ENCODE results near the gene LYRM4.

The LYRM4 gene

DNA sequence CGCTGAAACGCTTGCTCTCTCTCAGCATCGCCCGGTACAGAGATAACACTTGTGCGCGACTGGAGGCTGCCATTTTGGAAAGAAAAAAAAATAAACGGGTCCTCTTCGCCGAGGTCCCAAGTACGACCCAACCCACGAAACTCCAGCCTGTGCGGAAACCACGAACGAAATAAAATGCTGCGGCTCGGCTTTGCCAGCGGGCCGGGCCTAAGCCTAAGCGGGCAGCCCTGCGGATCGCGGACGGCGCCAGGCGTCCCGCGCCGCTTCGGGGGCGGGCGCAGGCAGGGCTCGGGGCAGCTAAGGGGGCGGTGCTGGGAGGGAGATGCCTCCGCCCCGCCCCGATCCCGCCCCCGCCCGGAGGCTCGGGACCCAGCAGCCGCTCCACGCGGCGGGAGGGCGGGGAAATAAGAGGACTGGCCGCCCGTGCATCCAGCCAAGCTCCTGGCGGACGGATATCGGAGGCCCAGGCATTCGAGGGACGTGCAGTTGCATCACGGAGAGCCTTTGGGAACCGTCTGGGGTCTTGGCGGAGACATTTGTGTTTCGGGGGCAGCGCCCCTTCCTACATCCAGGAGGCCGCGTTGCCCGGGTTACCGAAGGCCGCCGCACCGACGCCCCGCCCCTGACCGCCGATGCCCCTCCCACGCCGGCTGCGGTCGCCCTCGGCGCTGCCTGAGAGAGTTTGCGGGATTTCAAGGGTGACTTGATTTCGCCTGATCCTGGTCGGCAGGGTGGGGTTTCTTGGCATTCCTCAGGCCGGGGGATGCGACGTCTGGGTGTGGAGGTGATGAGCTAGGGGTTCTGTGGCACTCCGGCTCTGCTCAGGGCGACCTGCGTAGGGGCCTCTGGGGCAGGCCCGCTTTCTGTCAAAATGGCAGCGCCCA, at the start of gene LYRM4, which contains the start of gene FARS2:
Gene LYRM4, minus strand, starts transcription at position 290 of the 884 bp plus-strand sequence. Its CDS starts 217 bp downstream, at position 73.
Gene FARS2, plus strand, starts transcription at position 853 of the 884 bp plus-strand sequence.
- DNase-seq = peak; percentile 82

DNA sequence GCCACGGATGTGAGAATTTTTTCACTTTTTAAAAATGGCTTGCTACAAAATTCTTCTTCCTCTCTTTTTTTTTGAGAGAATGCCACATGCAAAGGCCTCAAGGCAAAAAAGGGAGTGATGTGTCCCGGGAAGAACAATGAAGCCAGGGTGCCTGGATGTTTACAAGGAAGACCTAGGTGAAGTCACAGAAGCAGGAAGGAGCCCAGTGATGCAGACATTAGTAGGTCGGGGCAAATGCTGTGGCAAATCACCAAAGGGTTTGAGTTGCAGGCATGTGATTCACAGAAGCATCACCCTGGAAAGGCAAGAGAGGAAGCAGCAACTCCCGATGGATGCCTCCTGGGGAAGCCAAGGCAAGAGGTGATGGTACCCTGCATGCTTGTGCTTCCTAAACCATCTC, 47.3 kb upstream of the LYRM4 start:
- no peak for DNase-seq

DNA sequence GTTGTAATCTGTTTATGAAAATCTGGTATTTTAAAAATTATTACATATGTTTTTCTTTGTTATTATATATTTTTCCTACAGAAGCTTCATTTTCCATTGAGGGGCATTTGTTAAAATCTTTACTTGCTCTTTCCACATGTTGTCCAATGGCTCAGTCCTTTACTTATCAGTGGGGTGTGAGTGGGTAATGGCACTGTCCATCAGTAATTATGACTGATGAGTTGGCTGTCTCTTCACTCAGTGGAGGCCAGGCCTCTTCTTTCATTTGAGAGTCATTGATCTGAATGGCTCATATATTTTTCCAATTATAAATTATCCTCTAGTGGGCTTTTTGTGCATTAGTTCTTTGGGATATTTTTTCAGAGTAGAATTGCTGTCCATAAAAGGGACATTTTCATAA, 46.3 kb upstream of the LYRM4 start:
- DNase-seq = no peak

DNA sequence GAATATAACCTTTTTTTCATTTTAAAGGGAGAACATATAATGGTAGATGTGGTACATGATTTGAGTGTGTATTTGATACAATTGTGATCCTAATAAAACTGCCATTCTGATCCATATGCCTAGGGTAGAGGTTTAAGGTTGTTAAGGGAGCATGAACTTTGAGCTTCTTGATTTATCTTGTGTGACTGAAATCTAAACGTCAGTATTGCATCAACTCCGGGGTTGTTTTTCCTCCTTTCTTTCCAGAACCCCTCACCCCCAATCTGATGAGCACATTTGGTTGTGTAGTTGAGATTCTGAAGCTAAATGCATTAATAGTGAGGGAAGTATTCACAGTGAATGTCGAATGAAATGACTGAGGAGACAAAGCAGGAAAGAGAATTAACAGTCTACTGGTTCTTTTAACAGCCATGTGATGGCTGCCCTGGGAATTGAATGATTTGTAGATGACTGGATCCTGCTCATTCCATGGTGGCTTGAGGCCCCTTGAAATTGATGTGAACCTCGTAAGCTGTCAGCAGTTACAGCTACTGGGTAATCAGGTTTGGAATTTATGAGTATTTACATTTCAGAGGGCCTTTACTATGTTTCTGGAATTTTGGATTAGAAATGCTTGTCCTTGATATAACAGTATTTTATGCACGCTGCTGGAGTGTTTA, 45.3 kb upstream of the LYRM4 start:
- no peak for DNase-seq

DNA sequence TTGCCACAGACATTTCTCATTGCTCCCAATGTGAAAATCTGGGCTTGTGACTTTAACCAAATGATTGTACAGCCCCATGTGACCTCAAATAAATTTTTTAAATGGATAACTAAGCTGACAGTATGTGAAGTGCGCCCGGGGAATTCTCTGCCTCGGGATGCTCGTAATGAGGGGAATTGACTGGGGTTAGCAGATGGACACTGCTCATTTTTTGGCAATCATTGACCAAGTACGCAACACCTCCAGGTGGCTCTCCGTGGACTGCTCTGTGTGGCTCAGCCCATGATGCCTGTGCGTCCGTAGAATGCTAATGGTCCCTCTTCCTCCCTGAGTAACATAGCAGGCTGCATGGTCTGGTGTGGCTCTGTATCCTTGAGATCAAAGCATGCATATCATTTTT, 42.9 kb upstream of the LYRM4 start:
- no peak for DNase-seq

DNA sequence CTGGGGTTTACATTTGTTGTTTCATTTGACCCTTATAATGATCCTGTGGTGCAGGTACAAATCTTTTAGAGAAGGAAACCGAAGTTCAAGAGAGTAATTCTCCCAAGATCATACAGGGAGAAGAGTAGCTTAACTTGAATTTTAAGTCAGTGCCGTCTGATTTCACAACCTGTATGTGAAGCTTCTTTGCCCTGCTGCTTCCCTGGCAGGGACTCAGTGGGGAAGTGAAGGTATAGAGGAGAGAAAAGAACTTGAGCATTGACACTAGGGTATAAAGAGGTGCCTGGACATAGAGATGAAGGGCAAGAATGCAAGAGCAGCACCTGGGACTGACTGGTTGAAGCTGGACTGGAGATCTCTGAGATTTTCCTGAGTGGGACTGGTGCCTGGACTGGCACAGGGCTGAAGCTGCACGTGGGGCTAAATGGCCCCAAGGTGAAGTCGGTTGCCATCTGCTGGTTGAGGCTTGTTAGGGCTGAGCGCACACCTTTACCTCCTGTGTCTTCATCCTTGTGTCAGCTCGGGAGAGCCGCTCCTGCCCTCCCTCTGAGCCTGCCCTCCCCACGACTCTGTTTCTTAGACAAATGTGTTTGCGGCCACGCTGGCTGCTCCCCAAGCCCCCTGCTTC, 42.4 kb upstream of the LYRM4 start:
- DNase-seq = no peak

DNA sequence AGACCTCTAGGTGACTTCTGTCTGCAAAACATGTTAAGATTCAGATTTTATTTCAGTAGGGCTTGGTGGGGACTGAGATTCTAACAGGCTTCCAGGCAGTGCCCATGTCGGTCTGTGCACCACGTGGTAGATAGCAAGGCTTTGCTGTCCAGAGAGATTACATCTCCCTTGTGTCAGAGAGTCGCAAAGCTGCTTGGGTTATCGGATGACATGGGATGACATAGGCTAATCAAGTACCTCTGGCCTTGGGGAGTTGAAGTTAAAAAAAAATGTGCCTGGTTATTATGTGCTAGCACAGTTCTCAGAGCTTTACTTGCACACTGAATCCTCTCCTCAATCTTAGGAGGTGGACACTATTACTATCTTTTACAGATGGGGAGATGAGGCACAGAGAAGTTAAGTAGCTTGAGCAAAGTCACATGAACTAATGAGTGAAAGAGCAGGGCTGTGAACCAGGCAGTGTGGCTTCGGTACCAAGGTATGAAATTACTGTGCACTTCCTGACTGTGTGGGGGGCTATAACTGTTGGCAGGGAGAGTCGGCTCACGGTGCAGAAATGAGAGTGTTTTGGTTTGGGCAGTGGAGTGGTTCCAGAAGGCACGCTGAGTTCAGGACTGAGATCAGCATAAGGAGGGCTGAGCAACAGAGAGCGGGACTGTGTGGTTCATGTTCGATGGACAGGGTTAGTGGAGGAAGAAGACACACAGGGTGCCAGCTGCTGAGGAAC, 41.6 kb upstream of the LYRM4 start:
- no peak for DNase-seq

DNA sequence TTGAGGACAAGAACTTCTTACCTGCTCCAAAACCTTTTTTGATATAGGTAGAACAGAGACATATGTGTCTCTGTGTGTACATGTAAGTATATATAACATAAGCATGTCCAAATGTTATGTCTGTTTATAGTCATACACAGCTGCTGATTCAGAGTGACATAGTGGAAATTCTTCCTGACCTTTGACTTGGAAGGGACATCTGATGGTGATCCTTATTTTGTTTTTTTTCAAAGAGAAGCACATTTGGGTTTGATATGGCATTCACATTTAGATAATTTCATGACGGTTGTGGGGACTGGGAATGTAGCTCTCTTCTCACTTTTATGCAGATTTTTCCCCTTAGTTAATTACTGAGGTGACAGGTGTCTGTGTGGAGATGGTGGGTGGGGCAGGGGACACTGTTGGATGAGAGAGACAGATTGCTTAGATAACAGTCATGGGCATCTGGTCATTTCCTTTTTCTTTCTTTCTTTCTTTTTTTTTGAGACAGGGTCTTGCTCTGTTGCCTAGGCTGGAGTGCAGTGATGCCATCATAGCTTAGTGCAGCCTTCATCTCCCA, 39.5 kb upstream of the LYRM4 start:
- no peak for DNase-seq

DNA sequence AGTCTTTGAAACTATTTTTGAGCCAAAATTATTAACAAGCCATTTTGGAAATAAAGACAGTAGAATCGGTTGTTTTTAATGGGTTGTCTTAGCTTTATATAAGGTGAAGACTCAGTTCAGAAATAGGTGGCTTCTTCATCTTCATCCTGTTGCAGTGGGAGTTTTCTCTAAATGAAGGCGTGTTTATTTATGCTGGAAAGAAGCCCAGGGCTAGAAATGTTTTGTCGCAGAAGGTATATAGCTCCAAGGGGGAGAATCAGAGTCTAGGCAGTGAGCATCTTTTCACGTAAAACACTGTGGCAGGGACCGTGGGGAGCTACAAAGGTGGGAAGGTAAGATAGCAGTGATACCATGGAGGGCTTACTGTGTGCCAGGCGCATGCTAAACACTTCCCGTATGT, 34.9 kb upstream of the LYRM4 start:
- DNase-seq = no peak

DNA sequence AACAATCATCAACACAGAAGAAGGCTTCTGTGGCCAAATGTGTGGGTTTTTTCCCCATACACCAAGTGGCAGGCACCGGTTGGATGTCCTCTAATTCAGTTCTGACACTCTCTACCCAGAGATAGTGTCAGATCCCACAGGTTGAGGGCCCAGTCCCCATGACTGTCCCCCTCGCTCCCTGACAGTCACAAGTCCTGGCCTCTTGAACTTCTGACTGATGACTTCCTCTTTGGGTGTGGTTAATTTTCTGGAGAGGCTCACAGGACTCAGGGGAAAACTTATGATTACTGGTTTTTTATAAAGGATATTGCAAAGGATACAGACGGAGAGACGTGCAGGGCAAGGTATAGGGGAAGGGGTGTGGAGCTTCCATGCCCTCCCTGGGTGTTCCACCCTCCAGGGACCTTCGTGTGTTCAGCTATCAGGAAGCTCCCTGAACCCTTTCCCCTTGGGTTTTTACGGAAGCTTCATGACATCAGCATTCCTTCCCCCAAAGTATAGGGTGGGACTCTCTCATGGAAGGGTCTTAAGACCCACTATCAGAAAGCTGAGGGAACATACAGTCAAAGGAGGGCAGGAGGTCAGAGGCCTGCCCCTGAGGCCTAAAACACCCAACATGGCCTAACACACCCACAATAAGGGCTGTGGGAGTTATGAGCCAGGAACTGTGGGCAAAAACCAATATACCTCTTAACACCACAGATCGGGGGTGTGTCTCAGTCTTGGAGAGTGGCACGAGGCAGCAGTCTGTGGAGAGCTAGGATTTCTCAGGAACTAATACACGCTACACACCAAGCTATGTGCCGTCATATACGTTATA, 33.9 kb upstream of the LYRM4 start:
- no peak for DNase-seq

DNA sequence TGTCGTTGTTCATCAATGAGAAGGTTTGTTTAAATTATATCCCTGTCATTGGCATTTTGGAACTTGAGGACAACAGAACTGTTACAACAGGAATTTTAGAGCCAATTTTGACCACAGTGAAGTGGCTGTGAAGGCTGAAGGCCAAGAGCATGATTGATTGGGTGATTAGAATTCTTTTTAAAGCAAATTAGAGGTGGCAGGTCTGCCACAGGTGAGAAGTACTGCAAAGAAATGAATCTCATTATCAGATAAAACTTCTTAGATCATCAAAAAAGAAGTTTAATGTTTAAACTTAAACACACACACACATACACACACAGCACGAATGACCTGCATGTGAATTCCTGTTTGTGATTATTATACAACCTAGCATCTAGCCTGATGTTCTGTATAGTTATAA, 32.9 kb upstream of the LYRM4 start:
- DNase-seq = no peak

DNA sequence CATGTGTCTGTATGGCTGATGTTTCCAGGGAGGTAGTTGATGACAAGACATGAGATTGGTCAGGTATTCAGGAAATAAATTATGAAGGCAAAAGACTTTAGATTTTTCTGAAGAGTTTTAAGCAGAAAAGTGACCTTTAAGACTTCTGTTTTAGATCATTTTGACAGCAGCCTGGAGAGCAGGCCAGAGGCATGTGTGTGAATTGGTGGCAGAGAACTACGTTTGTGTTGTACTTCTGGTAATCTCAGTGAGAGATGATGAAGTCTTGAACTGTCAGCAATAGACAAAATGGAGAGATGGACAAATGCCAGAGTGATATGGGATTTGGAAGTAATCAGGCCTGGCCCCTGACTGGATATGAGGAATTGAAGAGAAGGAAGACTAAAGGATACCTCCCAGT, 31.4 kb upstream of the LYRM4 start:
- DNase-seq = no peak

DNA sequence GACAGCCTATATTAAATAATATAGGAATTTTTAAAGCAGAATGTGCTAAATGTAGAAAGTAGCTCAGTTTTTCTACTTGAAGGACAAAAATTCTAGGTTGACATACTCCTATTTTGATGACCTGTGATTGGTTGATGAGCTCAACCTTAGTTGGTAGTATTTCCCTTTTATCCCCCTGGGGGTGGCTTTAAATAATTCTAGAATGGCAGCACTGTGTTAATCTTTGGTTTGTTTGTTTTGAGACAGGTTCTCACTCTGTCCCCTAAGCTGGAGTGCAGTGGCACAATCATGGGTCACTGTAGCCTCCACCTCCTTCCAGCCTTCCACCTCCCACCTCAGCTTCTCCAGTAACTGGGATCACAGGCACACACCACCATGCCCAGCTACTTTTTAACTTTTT, 29.8 kb upstream of the LYRM4 start:
- DNase-seq = no peak

DNA sequence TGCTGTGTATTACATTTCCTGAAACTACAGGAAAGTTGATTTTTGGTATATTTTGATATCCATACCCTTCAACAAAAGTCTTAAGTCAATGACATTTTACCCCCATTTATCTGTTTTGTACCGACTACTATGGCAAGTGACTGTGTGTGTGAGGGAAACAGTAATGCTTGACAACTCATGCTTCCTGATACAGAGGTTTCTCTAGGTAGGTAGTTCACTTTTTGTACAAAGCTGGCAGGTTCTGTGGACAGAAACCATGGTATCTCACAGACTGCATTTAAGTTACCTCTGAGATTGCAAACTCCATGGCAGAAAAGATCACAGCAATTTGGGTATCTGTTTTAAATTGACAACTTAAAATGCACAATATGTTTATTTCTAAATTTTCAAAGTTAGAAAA, 29.3 kb upstream of the LYRM4 start:
- no peak for DNase-seq

DNA sequence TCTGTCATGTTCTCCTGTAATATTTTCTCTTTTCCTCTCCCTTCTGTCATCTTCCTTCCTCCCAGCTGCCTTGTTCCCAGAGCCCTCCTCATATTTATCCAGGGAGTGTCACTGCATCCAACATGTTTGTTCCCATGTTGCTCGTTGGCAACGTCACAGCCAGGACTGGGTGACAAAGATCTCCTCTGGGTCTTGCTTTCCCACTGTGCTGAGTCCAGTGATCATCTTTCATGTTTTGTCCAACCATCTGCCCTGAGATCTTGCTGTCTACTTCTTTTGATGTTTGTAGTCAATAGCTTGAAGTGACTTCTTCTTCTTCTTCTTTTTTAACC, 27.2 kb upstream of the LYRM4 start:
- no peak for DNase-seq

DNA sequence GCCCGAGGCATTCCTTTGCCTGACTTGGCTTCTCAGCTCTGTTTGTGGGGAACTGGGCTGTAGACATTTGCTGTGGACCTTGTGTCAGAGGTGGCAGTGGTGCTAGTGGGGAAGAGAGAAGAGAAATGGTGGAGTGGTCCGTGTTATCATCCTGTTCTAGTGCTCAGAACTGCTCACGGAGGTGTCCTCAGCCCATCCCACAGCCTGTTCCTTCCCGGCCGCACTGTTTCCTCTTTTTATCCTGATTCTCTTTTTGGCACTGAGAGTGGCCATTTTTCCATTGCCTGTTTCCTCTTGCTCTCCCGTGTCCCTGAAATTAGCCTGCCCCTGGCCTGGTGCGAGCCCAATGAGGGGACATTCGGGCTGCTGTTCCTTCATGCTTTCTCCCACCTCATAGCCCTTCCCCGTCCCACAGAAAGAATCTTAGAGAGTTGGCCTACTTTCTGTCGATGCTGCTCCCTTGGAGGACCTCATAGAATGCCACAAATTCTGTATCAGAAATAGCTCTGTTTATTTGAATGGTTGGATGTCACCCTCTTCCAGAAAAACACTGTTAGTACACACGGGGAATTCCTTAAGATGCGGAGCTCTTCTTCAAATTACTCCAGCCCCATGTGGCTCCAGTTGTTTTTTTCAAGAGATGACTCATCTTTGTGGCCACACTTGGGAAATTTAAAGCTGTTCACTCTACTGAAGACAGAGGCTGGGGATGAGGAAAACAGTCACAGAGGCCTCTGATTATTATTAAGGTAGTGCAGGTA, 26.6 kb upstream of the LYRM4 start:
- DNase-seq = no peak

DNA sequence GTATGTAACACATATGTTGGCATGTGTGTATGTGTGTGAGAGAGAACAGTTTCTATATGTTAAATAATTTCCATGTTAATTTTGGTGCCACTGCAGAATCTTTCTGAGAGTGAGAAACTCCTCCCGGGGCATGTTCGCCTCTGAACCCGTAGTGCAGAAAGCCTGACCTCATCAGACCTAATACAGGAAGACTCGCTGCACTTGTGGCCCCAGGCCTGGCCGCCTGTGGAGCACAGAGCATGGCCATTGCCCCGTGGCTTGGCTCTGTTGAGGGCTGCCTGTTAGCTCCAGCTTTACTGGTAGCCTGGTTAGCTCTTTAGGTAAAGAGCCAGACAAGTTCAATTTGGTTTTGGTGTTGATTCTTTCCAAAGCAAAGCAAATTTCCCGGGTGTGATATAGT, 26.0 kb upstream of the LYRM4 start:
- DNase-seq = no peak

DNA sequence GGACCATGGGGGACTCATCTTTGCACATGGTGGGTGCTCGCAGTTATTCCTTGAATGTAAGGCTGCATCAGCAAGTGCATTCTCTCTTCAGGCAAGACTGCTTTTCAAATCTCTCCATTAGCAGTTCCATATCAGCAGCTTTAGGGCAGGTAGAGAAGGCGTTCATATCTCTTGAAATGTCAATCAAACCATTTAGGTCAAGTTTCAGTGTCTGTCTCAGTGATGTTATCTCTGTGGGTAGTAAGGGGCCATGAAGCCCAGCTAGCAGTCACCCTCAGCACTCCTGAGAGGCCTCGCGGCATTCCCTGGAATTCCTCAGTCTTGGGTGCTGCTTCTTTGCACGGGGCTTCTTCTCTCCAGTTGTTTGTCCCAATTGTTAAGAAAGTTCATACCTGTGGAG, 24.8 kb upstream of the LYRM4 start:
- no peak for DNase-seq

DNA sequence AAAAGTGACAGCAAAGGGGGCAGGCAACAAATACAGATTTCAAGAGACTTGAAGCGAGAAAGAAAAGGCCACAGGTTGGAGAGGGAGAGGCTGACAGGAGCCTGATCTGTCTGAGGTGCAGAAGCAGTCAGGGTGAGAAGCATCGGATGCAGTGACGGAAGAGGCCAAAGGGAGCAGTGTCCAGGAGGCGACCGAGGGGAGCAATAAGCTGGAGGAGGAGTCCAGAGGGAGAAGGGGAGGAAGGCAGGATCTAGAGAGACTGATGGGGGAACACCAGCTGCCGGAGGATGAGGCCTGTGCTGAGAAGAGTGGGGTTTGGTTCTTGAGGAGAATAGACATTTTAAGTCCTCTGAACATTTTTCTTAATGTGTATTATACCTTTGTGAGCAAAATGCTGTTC, 24.3 kb upstream of the LYRM4 start:
- no peak for DNase-seq

DNA sequence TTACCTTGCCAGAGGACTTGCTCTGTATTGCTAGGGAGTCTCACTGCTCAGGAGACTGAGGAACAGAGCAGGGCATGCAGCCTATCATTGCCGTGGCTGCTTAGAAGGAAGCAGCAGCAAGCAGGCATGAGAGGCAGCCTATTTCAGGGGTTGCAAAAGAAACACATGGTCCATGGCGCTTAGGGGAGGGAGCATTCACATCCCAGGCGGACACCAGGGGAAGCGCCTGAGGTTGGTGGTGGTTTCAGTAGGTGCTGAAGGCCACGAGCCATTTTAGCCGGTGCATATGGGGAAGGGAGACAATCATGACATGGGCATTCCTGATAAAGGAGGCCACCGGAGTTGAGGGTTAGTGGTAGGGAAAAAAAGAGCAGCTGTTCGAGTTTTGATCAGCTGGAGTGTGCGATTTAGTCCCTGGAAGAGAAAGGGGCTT, 21.5 kb upstream of the LYRM4 start:
- DNase-seq = no peak

DNA sequence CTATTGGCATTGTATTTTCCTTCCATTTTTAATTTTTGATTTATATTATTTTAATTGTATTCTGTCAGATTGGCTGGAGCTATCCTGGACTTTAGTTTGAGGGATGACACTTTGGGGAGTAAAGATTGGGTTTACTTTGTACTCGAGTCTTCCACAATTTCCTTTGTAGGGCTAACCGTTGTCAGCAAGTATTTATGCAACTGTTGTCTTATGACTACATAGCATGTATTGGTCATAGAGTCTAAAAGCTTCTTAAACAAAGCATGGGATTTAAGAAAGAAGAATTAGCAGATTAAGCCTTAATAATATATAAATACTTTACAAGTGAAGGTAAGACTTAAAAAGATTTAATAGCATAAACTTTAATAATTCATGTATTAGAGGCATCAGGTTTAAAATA, 20.2 kb upstream of the LYRM4 start:
- no peak for DNase-seq

Data from NCI-H510A treated with DMSO at 0.1 percent for 48 hours (cell line).